Measurements from ENCODE around the gene FAM131C.

The FAM131C gene

DNA sequence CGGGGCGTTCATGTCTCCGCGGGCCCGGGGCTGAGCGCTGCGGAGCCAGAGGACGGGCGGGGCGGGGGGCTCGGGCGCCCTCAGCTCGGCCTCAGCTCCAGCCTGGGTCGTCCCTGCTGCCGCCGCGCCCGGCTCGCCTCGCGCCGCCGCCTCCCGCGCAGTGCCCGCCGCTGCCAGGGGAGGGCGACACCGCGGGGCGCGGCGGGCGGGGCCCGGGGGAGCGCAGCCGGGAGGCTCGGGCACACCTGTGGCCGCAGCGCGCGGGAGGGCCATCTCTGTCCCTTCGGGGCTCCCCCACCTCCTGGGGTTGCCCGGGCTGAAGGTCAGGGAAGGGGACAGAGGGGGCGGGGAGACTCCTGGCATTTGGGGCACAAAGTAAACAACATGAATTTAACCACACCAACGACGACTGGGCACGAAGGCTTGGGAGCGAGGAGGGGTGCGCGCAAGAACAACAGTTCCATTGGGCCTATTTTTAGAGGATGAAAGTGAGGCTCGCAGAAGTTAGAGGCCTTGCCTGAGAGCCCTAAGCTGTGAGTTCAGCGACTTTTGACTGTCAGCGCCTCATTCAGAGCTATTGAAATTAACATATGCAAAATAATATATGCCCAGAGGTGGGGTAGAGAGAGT lies at the start of gene FAM131C:
FAM131C (minus strand) TSS at position 162 of the 630 bp plus-strand sequence. CDS start 209 bp downstream, outside the sequence.
- no peak for FAIRE-seq
- DNase-seq (ENCODE audit: extremely low spot score, insufficient read length, low read depth): peak; percentile 40

- DNase-seq (ENCODE audit: extremely low spot score, insufficient read length, low read depth): peak; percentile 38
- peak; percentile 66 for FAIRE-seq
Observed at GRCh38 chr1:16122916-16123315, 49.5 kb upstream of the FAM131C start.

GRCh38 chr1:16122350-16122881 lies 49.0 kb upstream of the FAM131C start:
- FAIRE-seq (no peak), DNase-seq (ENCODE audit: extremely low spot score, insufficient read length, low read depth) (no peak)

- no peak for FAIRE-seq
- DNase-seq (ENCODE audit: extremely low spot score, insufficient read length, low read depth): no peak
Observed at GRCh38 chr1:16120940-16121410, 47.5 kb upstream of the FAM131C start.

- FAIRE-seq (no peak), DNase-seq (ENCODE audit: extremely low spot score, insufficient read length, low read depth) (no peak)
Observed at GRCh38 chr1:16120407-16120806, 47.0 kb upstream of the FAM131C start.

DNA sequence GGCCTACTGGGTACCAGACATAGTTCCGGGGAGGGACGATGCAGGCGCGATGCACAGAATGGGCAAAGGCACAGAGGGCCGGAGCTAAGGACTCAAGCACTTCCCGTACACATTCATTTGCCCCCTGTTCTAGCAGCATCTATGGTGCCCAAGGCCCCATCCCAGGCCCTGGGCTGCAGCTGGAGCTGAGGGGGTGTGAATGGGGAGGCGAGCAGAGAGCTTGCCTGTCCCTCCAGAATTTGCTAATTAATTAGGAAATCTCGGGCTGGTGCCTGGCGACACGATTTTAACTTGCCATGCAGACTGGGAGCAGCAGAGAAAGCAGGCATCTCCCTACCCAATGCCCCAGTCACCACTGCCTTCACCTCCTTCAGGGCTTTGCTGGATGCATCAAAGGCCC lies 46.5 kb upstream of the FAM131C start:
- FAIRE-seq (no peak), DNase-seq (ENCODE audit: extremely low spot score, insufficient read length, low read depth) (no peak)

GRCh38 chr1:16119504-16119903 lies 46.1 kb upstream of the FAM131C start:
- FAIRE-seq (no peak), DNase-seq (ENCODE audit: extremely low spot score, insufficient read length, low read depth) (no peak)

- DNase-seq (ENCODE audit: extremely low spot score, insufficient read length, low read depth) (no peak), FAIRE-seq (no peak)
Observed at GRCh38 chr1:16118706-16119105, 45.3 kb upstream of the FAM131C start.

- DNase-seq (ENCODE audit: extremely low spot score, insufficient read length, low read depth) (no peak), FAIRE-seq (no peak)
Observed at GRCh38 chr1:16117936-16118335, 44.5 kb upstream of the FAM131C start.

- FAIRE-seq (no peak), DNase-seq (ENCODE audit: extremely low spot score, insufficient read length, low read depth) (no peak)
Observed at GRCh38 chr1:16117369-16117768, 43.9 kb upstream of the FAM131C start.

- FAIRE-seq: no peak
Observed at GRCh38 chr1:16116625-16117024, 43.2 kb upstream of the FAM131C start.

DNA sequence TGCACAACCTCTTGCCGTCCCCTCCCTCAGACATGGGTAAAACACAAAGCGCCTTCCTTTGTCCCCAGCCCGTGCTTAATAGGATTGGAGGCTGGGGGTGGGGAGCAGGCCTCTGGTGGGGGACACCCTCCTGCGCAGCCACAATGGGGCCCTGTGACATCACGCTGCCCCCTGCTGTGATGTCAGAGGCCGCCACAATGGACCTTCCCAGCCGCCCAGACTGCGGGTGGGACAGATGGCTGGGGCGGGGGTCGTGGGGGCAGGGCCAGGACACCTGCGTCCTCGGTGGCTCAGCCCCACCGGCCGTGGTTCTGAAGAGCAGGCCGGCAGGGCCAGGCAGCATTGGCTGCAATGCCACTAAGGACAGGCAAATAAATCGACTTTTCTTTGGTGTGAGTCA lies 42.6 kb upstream of the FAM131C start:
- no peak for FAIRE-seq
- no peak for DNase-seq (ENCODE audit: extremely low spot score, insufficient read length, low read depth)

More at GRCh38 chr1:16116625-16117024, 43.2 kb upstream of the FAM131C start:
- no peak for DNase-seq (ENCODE audit: extremely low spot score, insufficient read length, low read depth)

DNA sequence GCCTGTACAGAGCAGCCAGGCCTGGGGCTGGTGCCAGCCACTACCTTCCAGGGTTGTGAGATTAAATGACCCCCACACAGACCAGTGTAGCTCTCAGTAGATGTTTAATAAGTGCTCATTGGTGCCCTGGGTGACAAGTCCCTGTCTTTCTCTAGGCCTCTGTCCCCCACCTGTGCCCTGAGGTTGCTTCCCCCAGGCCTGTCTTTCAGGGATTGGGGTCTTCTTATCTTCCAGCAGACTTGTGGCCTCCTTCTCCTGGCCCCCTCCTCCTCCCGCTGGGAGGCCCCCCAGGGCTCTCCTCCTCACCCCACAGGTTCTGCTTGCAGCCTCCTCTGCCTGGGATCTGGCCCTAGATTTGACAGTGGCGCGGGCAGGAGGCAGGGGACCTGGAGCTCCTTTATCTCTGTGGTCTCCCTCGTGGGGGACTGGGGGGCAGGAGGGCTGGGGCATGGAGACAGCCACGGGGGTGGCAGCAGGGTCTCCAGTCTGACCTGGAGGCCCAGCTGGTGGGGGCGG lies 42.1 kb upstream of the FAM131C start:
- FAIRE-seq (no peak), DNase-seq (ENCODE audit: extremely low spot score, insufficient read length, low read depth) (no peak)

GRCh38 chr1:16114527-16115467 lies 41.3 kb upstream of the FAM131C start:
- no peak for FAIRE-seq
- no peak for DNase-seq (ENCODE audit: extremely low spot score, insufficient read length, low read depth)

DNA sequence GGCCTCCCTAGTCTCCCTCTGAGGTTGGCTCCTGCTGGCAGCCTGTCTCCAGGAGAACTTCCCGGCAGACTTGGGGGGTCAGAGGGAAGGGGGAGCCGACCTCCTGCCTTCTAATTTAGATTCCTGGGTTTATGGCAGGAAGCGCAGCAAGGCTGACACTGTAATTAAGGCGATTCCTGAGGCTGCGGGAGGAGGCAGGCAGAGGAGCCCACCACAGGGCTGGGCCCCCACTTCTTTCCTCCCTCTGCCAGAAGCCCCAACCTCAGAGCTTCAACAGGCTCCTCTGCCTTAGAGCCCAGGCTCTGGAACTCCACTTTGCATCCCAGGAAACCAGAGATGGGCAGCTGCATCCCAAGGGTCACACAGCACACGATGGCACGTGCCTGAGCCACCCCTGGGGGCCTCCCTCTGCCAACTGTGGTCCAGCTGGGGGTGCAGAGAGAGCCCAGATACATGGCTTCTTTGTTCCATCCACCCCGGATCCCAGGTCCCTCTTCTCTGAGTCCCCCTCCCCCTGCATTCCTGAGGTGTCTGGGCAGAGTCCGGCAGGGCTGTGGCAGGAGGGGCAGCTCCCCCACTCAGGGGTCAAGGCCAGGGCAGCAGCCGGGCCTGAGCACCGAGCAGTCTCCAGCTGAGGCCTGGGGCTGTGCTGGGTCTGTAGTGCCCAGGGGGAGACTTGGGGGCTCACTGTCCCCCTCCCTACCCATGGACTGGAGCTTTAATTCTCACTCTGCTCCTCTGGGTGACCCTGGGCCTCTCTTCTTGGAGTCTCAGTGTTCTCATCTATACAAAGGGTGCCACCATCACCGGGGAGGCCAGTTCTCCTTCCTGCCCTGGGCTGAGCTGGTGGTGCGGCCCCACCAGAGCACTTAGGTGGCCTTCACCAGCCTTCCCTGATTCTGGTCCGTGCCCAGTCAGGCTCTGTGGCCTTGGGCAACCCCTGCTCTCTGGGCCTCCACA lies 39.4 kb upstream of the FAM131C start:
- no peak for DNase-seq (ENCODE audit: extremely low spot score, insufficient read length, low read depth)
- no peak for FAIRE-seq

GRCh38 chr1:16111771-16112595 lies 38.5 kb upstream of the FAM131C start:
- DNase-seq (ENCODE audit: extremely low spot score, insufficient read length, low read depth) (no peak), FAIRE-seq (no peak)

GRCh38 chr1:16110884-16111283 lies 37.4 kb upstream of the FAM131C start:
- no peak for DNase-seq (ENCODE audit: extremely low spot score, insufficient read length, low read depth)
- FAIRE-seq: no peak

GRCh38 chr1:16110456-16110855 lies 37.0 kb upstream of the FAM131C start:
- no peak for DNase-seq (ENCODE audit: extremely low spot score, insufficient read length, low read depth)
- no peak for FAIRE-seq

DNA sequence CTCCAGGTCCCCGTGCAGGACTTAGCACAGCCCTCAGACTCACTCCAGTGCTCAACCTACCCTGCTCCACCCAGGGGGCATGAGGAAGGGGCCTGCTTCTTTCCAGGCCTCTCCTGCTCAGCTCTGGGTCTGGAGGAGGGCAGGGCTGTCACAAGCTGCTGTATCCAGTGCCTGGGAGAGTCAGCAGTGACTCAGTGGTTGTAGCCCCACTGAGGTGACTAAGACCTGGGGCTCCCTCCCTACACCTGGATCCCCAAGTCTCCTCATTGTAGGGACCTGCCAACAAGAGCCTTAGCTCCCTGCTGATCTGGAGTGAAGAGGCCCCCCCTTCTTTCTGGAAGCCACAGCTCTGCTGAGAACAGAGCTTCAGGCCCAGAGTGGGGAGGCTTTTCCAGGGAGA lies 36.1 kb upstream of the FAM131C start:
- FAIRE-seq (no peak), DNase-seq (ENCODE audit: extremely low spot score, insufficient read length, low read depth) (no peak)

Data from GM18507 (cell line).